PC-3 (cell line): ENCODE data around the gene FOXJ3. TPM values are rescaled to one million over a fixed set of nuclear protein-coding genes. Genes with fewer than 3 reads are reported as not detected.
A peak's percentile ranks its signal among the peaks of the same experiment; 100 is the strongest.

ENCODE experiments used
- ATAC-seq: fragments of 200-7000 bp; cut with Tn5 transposase; 2 replicates; pipeline ENCODE4 v1.9.1; 2020; ENCODE audit warnings: mild to moderate bottlenecking, moderate library complexity
- BruUV-seq: library from RNA; stranded (reverse); fragments of 400-500 nt; replicated peaks from 2 replicates; lab custom pipeline; 2021; lab: Mats Ljungman, UMichigan
- CTCF ChIA-PET: fragments of 300-600 bp; sonication (Branson Sonifier 250); formaldehyde crosslinking; loops from one replicate; lab custom pipeline; 2022; ENCODE audit warnings: antibody characterized with exemption; lab: Charles Lee
- POLR2A ChIA-PET: fragments of 300-600 bp; sonication (Branson Sonifier 250); formaldehyde crosslinking; loops from one replicate; lab custom pipeline; 2022; ENCODE audit warnings: antibody characterized with exemption; ENCODE audit not compliant: unreplicated experiment; lab: Charles Lee
- DNase-seq: peaks from one replicate; pipeline ENCODE4 v3.0.0-alpha.2; 2015
- H2AFZ ChIP-seq: fragments of 300-600 bp; sonication (generic); 2 replicates; pipeline ENCODE4 v1.6.0; 2016; ENCODE audit warnings: antibody characterized with exemption, low read length
- H3F3A ChIP-seq: fragments of 300-600 bp; sonication (generic); one replicate; pipeline ENCODE4 v1.6.0; 2017; ENCODE audit warnings: antibody characterized with exemption, low read length, control low read depth, mild to moderate bottlenecking; ENCODE audit not compliant: unreplicated experiment
- H3K27ac ChIP-seq: fragments of 300-600 bp; sonication (generic); 2 replicates; pipeline ENCODE4 v1.5.1; 2016; ENCODE audit warnings: mild to moderate bottlenecking, low read length
- H3K27me3 ChIP-seq: fragments of 300-600 bp; sonication (generic); 2 replicates; pipeline ENCODE4 v1.6.1; 2016; ENCODE audit warnings: low read length, mixed read lengths
- H3K36me3 ChIP-seq: fragments of 300-600 bp; sonication (generic); 2 replicates; pipeline ENCODE4 v1.6.1; 2016; ENCODE audit warnings: low read depth, mixed run types, low read length, mixed read lengths
- H3K4me1 ChIP-seq: fragments of 300-600 bp; sonication (generic); 2 replicates; pipeline ENCODE4 v1.5.1; 2016; ENCODE audit warnings: low read length; ENCODE audit not compliant: insufficient read depth
- H3K4me2 ChIP-seq: fragments of 300-600 bp; sonication (generic); 2 replicates; pipeline ENCODE4 v1.6.0; 2016; ENCODE audit warnings: low read length
- H3K4me3 ChIP-seq: fragments of 300-600 bp; sonication (generic); 2 replicates; pipeline ENCODE4 v1.5.1; 2016; ENCODE audit warnings: mild to moderate bottlenecking, low read length, mixed read lengths
- H3K79me2 ChIP-seq: fragments of 300-600 bp; sonication (generic); 2 replicates; pipeline ENCODE4 v1.6.1; 2017; ENCODE audit warnings: low read length, mixed read lengths
- H3K9ac ChIP-seq: fragments of 300-600 bp; sonication (generic); 2 replicates; pipeline ENCODE4 v1.6.0; 2016; ENCODE audit warnings: mild to moderate bottlenecking, low read length
- H3K9me2 ChIP-seq: fragments of 300-600 bp; sonication (generic); replicated peaks from 2 replicates; pipeline ENCODE4 v1.6.1; 2016; ENCODE audit warnings: mixed run types, low read length, mixed read lengths
- H3K9me3 ChIP-seq: fragments of 300-600 bp; sonication (generic); 2 replicates; pipeline ENCODE4 v1.6.1; 2016; ENCODE audit warnings: low read length, mixed read lengths
- H4K20me1 ChIP-seq: fragments of 300-600 bp; sonication (generic); 2 replicates; pipeline ENCODE4 v1.6.1; 2016; ENCODE audit warnings: low read length, mixed read lengths
- CTCF ChIP-seq: fragments of 300-600 bp; sonication (generic); conservative IDR thresholded peaks from 2 replicates; pipeline ENCODE4 v1.5.1; 2017; ENCODE audit warnings: antibody characterized with exemption, low read depth, mild to moderate bottlenecking, low read length
- EZH2 ChIP-seq: fragments of 300-600 bp; sonication (generic); IDR thresholded peaks from one replicate; pipeline ENCODE4 v1.6.1; 2017; ENCODE audit warnings: antibody characterized with exemption, mild to moderate bottlenecking, low read length; ENCODE audit not compliant: unreplicated experiment
- EZH2phosphoT487 ChIP-seq: fragments of 300-600 bp; sonication (generic); IDR thresholded peaks from 2 replicates; pipeline ENCODE4 v1.6.1; 2018; ENCODE audit warnings: mild to moderate bottlenecking, antibody characterized with exemption, low read length, borderline replicate concordance
- intact Hi-C: fragments of 100-400 bp; cut with micrococcal nuclease; formaldehyde crosslinking; loops from 2 replicates; pipeline ENCODE4 v1.9.0; 2023
- total RNA-seq: library from RNA; depleted of rRNA; stranded (reverse); fragments of >200 nt; gene quantifications from 2 replicates; pipeline ENCODE4 v1.2.3, GENCODE V29; 2014

Gene FOXJ3
- total RNA-seq, 1 experiment from 2014 or later: 23.4 TPM

- DNase-seq: peak; percentile 76
- ChIA-PET POLR2A (no interaction called here), CTCF (interaction anchor here (0.6 kb wide), 1 partner anchor 601 kb away, joined by 3 read pairs; no protein-coding TSS in a partner anchor)
- TF ChIP-seq CTCF: peak; percentile 41; the same call in 1 of the 2 replicates
- no peak for TF ChIP-seq EZH2
- TF ChIP-seq EZH2phosphoT487: no peak
- Histone ChIP-seq H3K4me3 (no peak overlapping the region), H3F3A (no peaks in the 10 kb centered on the region), H3K27me3 (no peaks in the 10 kb centered on the region), H3K9me2 (no peaks in the 10 kb centered on the region), H3K36me3 (peaks cover 25% of the 10 kb centered on the region; the same call in 1 of the 2 replicates), H4K20me1 (peaks cover 27% of the 10 kb centered on the region; the same call in 1 of the 2 replicates), H2AFZ (no peak overlapping the region), H3K4me1 (peaks cover 22% of the 10 kb centered on the region), H3K27ac (peak overlapping the region; percentile 21), H3K9me3 (no peaks in the 10 kb centered on the region), H3K4me2 (peak overlapping the region; percentile 49), H3K79me2 (peaks cover 99% of the 10 kb centered on the region), H3K9ac (no peak overlapping the region)
- BruUV-seq: no TSS peak
- ATAC-seq: peak; percentile 90
- intact Hi-C loops: no loop called here
Observed at GRCh38 chr1:42266253-42267135, 68.5 kb downstream of the FOXJ3 start.

GRCh38 chr1:42264511-42265190, 70.4 kb downstream of the FOXJ3 start:
- CTCF ChIA-PET: no interaction called here
- Histone ChIP-seq H3K27me3 (no peaks in the 10 kb centered on the region), H3K9me2 (no peaks in the 10 kb centered on the region), H3K36me3 (peaks cover 30% of the 10 kb centered on the region; the same call in 1 of the 2 replicates), H3K27ac (no peak overlapping the region), H4K20me1 (peaks cover 27% of the 10 kb centered on the region; the same call in 1 of the 2 replicates), H2AFZ (no peak overlapping the region), H3K4me3 (no peak overlapping the region), H3K9ac (no peak overlapping the region), H3F3A (no peaks in the 10 kb centered on the region), H3K4me2 (no peak overlapping the region), H3K9me3 (no peaks in the 10 kb centered on the region), H3K79me2 (peaks cover 98% of the 10 kb centered on the region), H3K4me1 (peaks cover 22% of the 10 kb centered on the region)
- ATAC-seq: no peak
- no TSS peak for BruUV-seq
- no peak for DNase-seq
- intact Hi-C loops: no loop called here
- TF ChIP-seq CTCF (no peak), EZH2phosphoT487 (no peak), EZH2 (no peak)
- POLR2A ChIA-PET: no interaction called here
